DOHH2 (cell line): ENCODE data around the gene SP1.

Experiments used
- H3F3A ChIP-seq: fragments of 200-600 bp; sonication (generic), shearing (Covaris generic); 2 replicates; pipeline ENCODE4 v1.6.0; 2016; ENCODE audit warnings: antibody characterized with exemption, mild to moderate bottlenecking; ENCODE audit not compliant: control insufficient read depth, insufficient read depth
- H3K27ac ChIP-seq: fragments of 200-600 bp; sonication (generic); 2 replicates; pipeline ENCODE4 v1.5.1; 2014; ENCODE audit warnings: low read depth, mild to moderate bottlenecking, low read length, moderate library complexity
- H3K27me3 ChIP-seq: fragments of 200-600 bp; sonication (generic); 2 replicates; pipeline ENCODE4 v1.6.1; 2014; ENCODE audit warnings: mild to moderate bottlenecking, low read length, mixed read lengths; ENCODE audit not compliant: control insufficient read depth
- H3K36me3 ChIP-seq: fragments of 200-600 bp; sonication (generic); 2 replicates; pipeline ENCODE4 v1.6.1; 2014; ENCODE audit warnings: mild to moderate bottlenecking, low read length, moderate library complexity, mixed read lengths; ENCODE audit not compliant: control insufficient read depth
- H3K4me1 ChIP-seq: fragments of 200-600 bp; sonication (generic); 2 replicates; pipeline ENCODE4 v1.6.1; 2014; ENCODE audit warnings: mild to moderate bottlenecking, low read length, mixed read lengths; ENCODE audit not compliant: control insufficient read depth
- H3K4me2 ChIP-seq: fragments of 200-600 bp; sonication (generic); 2 replicates; pipeline ENCODE4 v1.6.0; 2014; ENCODE audit warnings: mild to moderate bottlenecking, low read length, moderate library complexity
- H3K4me3 ChIP-seq: fragments of 200-600 bp; sonication (generic); 2 replicates; pipeline ENCODE4 v1.5.1; 2014; ENCODE audit warnings: mild to moderate bottlenecking, low read length, mixed read lengths
- H3K79me2 ChIP-seq: fragments of 200-600 bp; sonication (generic); 2 replicates; pipeline ENCODE4 v1.6.1; 2014; ENCODE audit warnings: mild to moderate bottlenecking, low read length, mixed read lengths; ENCODE audit not compliant: control insufficient read depth
- H3K9me2 ChIP-seq: fragments of 200-600 bp; sonication (generic); replicated peaks from 2 replicates; pipeline ENCODE4 v1.6.1; 2014; ENCODE audit warnings: mild to moderate bottlenecking, low read length, mixed read lengths; ENCODE audit not compliant: control insufficient read depth
- H3K9me3 ChIP-seq: fragments of 200-600 bp; sonication (generic); 2 replicates; pipeline ENCODE4 v1.6.1; 2014; ENCODE audit warnings: antibody characterized with exemption, low read length, mixed read lengths; ENCODE audit not compliant: control insufficient read depth, insufficient read depth
- H4K20me1 ChIP-seq: fragments of 200-600 bp; sonication (generic); 2 replicates; pipeline ENCODE4 v1.6.0; 2014; ENCODE audit warnings: low read depth, mild to moderate bottlenecking, antibody characterized with exemption, low read length, moderate library complexity; ENCODE audit not compliant: control insufficient read depth, insufficient read depth
- CTCF ChIP-seq: fragments of 200-600 bp; sonication (generic); IDR thresholded peaks from one replicate; pipeline ENCODE4 v1.5.1; 2014; ENCODE audit warnings: antibody characterized with exemption, mild to moderate bottlenecking, low read depth, low read length; ENCODE audit not compliant: poor library complexity, severe bottlenecking
- EZH2phosphoT487 ChIP-seq: fragments of 200-600 bp; sonication (generic); IDR thresholded peaks from 2 replicates; pipeline ENCODE4 v1.6.1; 2017; ENCODE audit warnings: borderline replicate concordance, mild to moderate bottlenecking, antibody characterized with exemption, low read length, moderate library complexity, mixed read lengths

SP1 gene

GRCh38 chr12:53454707-53455106 lies 74.7 kb downstream of the SP1 start:
- TF ChIP-seq CTCF (no peak), EZH2phosphoT487 (no peak)
- Histone ChIP-seq H3K79me2 (peaks cover 74% of the 10 kb centered on the region), H3K4me3 (no peak overlapping the region), H3K4me2 (peak overlapping the region; percentile 87), H3K27ac (no peak overlapping the region), H3K9me3 (no peaks in the 10 kb centered on the region), H3K36me3 (peaks cover 76% of the 10 kb centered on the region), H3F3A (peaks cover 31% of the 10 kb centered on the region), H3K27me3 (no peaks in the 10 kb centered on the region), H3K4me1 (peaks cover 31% of the 10 kb centered on the region), H3K9me2 (no peaks in the 10 kb centered on the region), H4K20me1 (peaks cover 40% of the 10 kb centered on the region)

DNA sequence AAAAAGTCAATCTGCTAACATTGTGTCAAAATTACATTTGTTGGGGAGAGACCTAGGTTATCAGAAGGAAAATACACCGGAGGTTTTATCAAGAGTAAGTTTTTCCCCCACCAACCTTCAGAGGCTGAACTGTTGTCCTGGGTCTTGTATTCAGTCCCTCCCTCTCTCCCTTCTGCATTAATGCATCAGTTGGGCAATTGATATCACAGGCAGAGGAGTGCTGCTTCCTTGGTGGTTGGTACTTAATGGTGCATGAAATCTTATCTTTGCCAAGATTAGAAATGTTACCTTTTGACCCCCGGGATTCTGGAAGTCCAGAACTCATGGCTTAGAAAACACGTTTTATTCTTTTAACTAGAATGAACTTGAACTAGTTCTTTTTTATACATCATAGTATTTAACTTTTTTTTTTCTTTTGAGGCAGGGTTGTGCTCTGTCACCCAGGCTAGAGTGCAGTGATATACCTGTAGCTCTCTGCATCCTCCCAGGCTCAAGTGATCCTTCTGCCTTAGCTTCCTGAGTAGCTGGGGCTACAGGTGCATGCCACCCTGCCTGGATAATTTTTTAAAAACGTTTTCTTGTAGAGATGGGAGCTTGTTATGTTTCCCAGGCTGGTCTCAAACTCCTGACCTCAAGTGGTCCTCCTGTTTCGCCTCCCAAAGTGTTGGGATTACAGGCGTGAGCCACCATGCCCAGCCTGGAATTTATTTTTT lies 76.8 kb downstream of the SP1 start:
- Histone ChIP-seq H3K4me1 (peaks cover 23% of the 10 kb centered on the region), H4K20me1 (peaks cover 45% of the 10 kb centered on the region), H3K36me3 (peaks cover 97% of the 10 kb centered on the region), H3K79me2 (peaks cover 96% of the 10 kb centered on the region), H3K9me3 (no peaks in the 10 kb centered on the region), H3K9me2 (no peaks in the 10 kb centered on the region), H3K27ac (no peak overlapping the region), H3K4me2 (no peak overlapping the region), H3K4me3 (no peak overlapping the region), H3K27me3 (no peaks in the 10 kb centered on the region), H3F3A (peaks cover 29% of the 10 kb centered on the region)
- TF ChIP-seq EZH2phosphoT487: no peak
- TF ChIP-seq CTCF: no peak

GRCh38 chr12:53459097-53459496 lies 79.1 kb downstream of the SP1 start:
- Histone ChIP-seq H3K9me2 (no peaks in the 10 kb centered on the region), H3K4me3 (no peak overlapping the region), H3K4me2 (no peak overlapping the region), H3K27ac (no peak overlapping the region), H3K4me1 (peaks cover 10% of the 10 kb centered on the region), H3K9me3 (no peaks in the 10 kb centered on the region), H3K27me3 (no peaks in the 10 kb centered on the region), H3K36me3 (peaks cover 99% of the 10 kb centered on the region), H4K20me1 (peaks cover 35% of the 10 kb centered on the region), H3K79me2 (peaks cover 98% of the 10 kb centered on the region), H3F3A (peaks cover 27% of the 10 kb centered on the region)
- TF ChIP-seq EZH2phosphoT487 (no peak), CTCF (no peak)
